NB4 (cell line): ENCODE data around the gene SCN11A.

Experiments used
- DNase-seq: peaks from one replicate; pipeline ENCODE4 v3.0.0; 2010; ENCODE audit warnings: low read depth
- H3K4me3 ChIP-seq: one replicate; pipeline ENCODE4 v1.5.1; 2011; ENCODE audit warnings: mild to moderate bottlenecking, low read depth, low read length, moderate library complexity
- MYC ChIP-seq: IDR thresholded peaks from 2 replicates; pipeline ENCODE4 v1.6.1; 2011; ENCODE audit warnings: low read depth, low read length
- POLR2A ChIP-seq: IDR thresholded peaks from 2 replicates; pipeline ENCODE4 v1.6.1; 2011; ENCODE audit warnings: mild to moderate bottlenecking; ENCODE audit not compliant: insufficient read length; ENCODE audit errors: extremely low read depth
- TF ChIP-seq, protein P1 (sequence below): IDR thresholded peaks from 2 replicates; pipeline ENCODE4 v1.6.1; 2011; ENCODE audit warnings: low read depth, low read length
- TF ChIP-seq, protein P2 (sequence below): IDR thresholded peaks from one replicate; pipeline ENCODE4 v1.5.1; 2012; ENCODE audit warnings: low read depth, low read length

Gene SCN11A

DNA sequence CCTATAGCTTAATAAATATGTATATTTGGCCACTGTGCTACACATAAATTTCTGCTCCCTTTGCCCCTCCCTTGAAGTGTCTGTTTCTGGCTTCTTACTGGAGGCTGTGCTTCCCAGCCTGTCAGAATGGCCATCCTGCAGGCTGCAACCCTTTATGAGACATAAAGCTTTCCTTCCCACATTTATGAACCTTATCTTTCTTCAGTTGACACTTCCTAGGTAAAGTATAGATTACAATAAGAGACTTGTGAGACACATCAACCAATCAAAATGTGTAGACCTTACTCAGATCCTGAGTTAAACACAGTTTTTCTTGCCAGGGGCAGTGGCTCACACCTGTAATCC lies 29.5 kb downstream of the SCN11A start:
- DNase-seq: no peak
- TF ChIP-seq, protein P1, sequence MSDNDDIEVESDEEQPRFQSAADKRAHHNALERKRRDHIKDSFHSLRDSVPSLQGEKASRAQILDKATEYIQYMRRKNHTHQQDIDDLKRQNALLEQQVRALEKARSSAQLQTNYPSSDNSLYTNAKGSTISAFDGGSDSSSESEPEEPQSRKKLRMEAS: no peak
- TF ChIP-seq POLR2A (no peak), MYC (no peak)
- TF ChIP-seq, protein P2, sequence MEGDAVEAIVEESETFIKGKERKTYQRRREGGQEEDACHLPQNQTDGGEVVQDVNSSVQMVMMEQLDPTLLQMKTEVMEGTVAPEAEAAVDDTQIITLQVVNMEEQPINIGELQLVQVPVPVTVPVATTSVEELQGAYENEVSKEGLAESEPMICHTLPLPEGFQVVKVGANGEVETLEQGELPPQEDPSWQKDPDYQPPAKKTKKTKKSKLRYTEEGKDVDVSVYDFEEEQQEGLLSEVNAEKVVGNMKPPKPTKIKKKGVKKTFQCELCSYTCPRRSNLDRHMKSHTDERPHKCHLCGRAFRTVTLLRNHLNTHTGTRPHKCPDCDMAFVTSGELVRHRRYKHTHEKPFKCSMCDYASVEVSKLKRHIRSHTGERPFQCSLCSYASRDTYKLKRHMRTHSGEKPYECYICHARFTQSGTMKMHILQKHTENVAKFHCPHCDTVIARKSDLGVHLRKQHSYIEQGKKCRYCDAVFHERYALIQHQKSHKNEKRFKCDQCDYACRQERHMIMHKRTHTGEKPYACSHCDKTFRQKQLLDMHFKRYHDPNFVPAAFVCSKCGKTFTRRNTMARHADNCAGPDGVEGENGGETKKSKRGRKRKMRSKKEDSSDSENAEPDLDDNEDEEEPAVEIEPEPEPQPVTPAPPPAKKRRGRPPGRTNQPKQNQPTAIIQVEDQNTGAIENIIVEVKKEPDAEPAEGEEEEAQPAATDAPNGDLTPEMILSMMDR: no peak
- no peak overlapping the region for H3K4me3 ChIP-seq

DNA sequence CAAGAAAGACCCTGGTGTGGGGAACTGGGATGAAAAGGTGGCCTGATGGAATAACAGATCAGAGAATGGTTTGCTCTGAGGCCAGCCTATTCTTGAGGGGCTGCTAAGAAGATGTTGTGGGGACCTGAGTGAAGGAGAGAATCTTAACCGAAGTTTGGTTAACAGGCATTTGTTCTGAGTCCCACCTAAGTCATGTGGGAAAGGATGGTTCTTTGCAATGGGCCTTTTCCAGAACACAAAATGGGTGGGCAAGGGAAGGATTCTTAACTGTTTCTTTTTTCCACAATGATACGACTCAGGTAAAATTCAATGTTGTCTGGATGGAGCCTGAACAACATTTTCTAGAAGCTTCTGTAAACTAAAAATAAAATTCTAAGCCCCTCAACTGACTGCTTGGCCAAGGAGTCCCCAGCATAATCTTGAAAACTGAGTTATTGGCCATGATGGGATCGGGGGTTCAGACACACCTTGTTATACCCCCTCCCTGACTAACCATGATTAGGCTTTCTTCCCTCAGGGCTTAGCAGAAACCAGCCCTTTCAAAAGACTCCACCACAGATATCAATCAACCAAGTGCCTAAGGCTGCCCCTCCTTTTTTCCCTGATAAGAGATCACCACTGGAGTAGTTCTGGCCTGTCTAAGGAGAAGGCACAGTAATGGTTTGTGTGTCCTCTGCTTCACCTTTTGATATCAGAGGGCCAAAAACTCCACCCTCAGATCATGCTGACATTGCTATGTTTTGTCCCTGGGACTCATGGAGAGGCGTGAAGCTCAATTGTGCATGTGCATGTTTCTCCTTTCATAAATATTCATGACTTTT lies 30.1 kb downstream of the SCN11A start:
- DNase-seq: no peak
- no peak for TF ChIP-seq MYC
- TF ChIP-seq, protein P2: no peak
- TF ChIP-seq POLR2A: no peak
- TF ChIP-seq, protein P1: no peak
- H3K4me3 ChIP-seq: no peak overlapping the region

DNA sequence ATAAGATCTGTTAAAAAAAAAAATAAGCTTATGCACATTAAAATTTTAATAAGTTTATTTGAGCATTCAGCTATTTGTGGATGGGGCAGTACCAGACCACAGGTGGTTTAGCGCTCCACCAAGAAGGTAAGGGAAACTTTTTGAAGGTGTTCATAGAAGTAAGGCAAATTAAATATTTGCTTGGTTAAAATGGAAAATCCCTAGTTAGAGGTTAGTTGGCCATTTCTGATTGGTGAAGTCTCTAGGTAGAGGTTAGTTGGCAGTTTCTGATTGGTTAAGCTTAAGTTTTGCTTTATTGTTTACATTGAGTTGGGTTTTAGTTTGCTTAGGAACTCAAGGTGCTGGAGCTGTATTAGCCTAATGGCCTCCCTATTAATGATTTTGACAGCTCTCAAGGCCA lies 30.7 kb downstream of the SCN11A start:
- no peak for DNase-seq
- no peak for TF ChIP-seq POLR2A
- no peak overlapping the region for H3K4me3 ChIP-seq

DNA sequence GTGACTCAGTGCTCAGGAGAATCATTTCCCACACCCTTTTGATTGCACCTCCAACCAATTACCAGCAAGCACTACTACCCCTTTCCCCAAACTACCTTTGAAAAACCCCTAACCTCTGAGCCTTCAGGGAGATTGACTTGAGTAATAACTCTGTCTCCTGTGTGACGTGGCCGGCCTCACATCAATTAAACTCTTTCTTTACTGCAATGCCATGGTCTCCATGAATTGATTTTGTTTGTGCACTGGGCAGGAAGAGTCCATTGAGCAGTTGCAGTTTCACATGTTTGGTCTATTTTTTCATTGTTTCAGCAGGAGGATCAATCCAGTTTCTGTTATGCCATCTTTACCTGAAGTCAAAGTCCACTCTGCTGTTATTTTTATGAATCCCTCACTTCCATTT lies 32.4 kb downstream of the SCN11A start:
- DNase-seq: no peak
- H3K4me3 ChIP-seq: no peak overlapping the region
- TF ChIP-seq MYC (no peak), POLR2A (no peak)
- TF ChIP-seq, protein P2: no peak
- TF ChIP-seq, protein P1: no peak

DNA sequence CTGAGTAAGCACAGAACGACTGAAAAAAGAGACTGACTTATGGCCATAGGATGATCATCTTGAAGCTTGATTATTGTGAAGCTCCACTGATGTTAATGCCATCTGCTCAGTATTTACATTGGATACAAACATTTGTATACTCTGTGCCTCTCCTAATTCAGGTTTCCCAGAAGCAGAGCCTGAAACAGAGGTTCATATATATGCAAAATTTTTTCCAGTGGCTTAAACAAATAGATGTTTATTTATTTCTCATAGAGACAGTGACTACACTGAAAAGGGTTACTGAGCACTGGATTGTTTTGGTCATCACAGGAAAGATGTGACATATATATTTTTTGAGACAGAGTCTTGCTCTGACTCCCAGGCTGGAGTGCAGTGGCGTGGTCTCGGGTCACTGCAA lies 36.3 kb downstream of the SCN11A start:
- DNase-seq: no peak
- TF ChIP-seq, protein P2: no peak
- TF ChIP-seq, protein P1: no peak
- TF ChIP-seq POLR2A (no peak), MYC (no peak)
- no peak overlapping the region for H3K4me3 ChIP-seq

DNA sequence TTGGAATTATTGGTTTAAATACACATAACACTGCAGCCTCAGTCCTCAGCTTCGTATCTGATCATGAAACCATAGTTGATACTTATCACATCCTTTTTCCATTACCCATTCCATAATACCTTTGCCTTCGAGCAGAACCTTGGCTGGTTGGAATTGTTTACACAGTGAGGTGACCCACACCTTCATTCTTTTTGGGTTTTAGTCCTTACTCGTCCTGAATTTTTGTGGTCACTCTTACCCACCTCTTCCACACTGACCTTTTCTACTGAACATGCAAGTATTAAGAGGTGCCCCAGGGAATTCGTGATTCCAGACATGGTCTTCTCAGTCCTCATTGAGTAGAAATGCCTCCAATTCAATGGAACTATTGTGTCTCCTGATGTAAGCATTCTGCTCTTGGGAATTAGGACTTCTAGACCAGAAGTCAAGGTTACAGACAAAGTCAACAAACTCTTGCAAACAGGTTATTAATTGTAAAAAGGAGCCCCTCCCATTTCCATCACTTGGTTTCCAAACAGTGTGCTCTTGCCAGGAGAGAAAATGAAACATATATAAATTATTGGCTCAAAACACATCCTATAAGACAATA lies 37.7 kb downstream of the SCN11A start:
- DNase-seq: no peak
- H3K4me3 ChIP-seq: no peak overlapping the region
- TF ChIP-seq, protein P1: no peak
- TF ChIP-seq, protein P2: no peak
- no peak for TF ChIP-seq MYC
- TF ChIP-seq POLR2A: no peak
